GM18519 (cell line): ENCODE results near the gene EIF3F.

ENCODE experiments used
- ATAC-seq: cut with Tn5 transposase; IDR thresholded peaks from one replicate; pipeline ENCODE4 v1.9.1; 2021; ENCODE audit warnings: mild to moderate bottlenecking, moderate library complexity; ENCODE audit not compliant: unreplicated experiment, low FRiP score

EIF3F gene

DNA sequence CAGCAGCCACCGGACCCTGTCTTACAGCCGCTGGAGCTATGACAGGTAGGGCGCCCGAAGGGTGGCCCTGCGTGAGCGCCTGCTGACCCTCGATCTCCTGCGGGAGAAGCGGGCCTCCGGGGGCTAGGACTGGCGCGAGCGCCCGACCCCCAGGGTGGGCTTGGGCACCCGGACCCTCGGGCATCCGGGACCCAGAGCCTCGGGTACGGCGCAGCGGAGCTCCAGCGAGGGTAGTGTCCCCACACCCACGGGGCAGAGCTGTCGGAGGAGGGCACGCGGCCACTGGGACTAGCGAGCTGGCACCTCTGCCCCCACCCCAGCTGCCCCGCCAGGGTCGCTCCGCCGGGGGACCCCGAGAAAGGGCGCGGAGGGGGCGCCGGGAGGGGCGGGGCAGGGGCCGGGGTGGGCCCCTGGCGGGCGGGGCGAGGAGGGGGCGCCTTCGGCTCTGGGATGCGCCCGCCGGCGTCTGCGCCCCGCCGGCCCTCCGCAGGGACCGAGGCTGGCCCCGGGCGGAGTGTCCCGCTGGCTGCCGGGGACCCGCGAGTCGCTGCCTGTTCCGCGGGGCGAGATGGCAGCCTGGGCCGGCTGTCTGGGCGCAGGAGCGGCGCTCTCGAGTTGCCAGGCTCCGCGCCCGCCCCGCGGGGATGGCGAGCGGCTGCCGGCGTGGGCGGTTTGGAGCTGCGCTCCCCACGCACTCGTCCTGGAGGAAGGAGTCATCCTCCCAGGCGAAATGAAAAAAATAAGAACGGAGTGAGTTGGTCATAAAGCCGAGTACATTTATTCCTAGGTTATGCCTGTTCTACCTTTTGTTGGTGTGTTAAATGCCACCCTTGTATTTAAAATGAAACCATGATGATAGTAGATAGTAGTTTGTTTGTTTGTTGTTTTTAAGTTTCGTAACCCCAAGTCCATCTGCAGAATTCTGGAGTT is 32.4 kb downstream of the EIF3F start:
- ATAC-seq: no peak

DNA sequence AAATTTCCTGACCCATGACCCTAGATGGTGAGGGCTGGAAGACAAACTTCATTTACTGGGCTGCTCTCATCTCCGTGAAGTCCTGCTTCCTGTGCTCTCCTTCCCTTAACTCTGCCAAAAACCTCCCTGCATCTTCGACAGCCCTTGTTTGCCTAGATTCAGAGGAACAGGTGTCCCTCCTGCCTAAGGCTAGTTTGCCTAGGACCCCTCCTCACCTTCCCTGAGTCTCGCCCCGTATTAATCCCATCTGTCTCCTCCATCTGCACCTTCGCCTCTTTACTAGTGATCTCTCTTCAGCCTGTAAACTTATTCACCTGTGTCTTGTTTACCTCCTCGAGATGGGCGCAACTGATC is 33.1 kb downstream of the EIF3F start:
- no peak for ATAC-seq

DNA sequence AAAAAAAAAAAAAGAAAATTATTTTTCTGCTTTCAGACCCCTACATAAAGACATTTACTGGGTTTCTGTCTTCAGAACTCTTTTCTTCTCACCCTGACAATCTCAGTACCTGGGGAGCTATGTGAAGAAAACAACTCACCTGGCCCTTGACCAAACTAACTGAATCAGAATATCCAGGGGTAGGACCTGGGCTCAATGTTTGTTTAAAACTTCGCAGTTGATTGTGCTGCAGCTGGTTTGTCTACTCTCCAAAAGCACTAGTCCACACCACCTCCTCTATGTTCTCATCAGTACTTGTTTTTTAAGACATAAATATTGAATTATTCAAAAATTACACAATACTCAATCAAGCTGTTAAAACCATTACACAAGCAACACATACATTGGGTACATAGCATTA is 34.8 kb downstream of the EIF3F start:
- ATAC-seq: no peak

DNA sequence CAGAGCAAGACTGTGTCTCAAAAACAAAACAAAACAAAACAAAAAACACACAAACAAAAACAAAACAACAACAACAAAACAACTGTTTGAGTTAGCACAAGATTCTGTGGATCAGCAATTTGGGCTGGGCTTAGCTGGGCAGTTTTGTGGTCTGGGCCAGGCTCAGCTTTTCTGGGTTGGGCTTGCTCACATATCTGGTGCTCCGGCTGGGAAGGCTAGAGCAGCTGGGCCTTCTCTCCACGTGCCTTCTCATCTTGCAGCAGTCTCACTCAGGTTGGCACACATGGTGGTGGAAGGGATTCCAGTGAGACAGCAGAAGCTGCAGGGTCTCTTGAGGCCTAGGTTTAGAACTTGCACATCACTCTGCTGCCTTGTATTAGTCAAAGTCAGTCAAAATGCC is 35.7 kb downstream of the EIF3F start:
- ATAC-seq: no peak

DNA sequence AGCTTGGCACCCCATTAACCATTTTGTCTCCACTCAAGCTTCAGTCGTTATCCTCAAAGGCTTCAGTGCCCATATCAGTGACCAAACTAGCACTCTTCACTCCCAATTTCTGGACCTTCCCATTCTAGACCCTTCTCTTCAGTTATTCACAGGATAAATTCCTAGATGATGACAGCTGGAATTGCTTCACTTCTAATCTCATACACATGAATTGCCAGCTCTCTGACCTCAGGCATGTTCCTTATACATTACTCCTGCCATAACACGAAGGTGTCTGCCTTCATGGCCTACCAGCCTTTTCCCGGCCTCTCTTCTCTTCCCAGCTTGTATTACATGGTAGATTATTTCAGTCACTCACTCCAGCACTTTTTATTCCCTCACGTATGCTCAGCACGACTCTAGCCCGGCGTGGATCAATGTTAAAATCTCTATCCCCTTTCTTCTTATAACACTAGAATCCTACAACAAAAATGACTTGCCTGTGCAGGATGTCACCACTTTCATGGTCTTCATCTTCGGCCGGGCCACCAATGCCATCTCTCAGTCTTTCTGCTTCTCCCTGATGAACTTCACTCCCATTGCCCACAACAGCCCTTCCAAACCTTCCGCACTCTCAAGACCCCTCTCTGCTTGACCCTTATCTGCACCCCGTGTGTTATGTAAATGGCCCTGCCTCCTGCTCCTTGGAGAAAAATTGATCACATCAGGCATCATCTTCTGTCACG is 36.9 kb downstream of the EIF3F start:
- no peak for ATAC-seq

DNA sequence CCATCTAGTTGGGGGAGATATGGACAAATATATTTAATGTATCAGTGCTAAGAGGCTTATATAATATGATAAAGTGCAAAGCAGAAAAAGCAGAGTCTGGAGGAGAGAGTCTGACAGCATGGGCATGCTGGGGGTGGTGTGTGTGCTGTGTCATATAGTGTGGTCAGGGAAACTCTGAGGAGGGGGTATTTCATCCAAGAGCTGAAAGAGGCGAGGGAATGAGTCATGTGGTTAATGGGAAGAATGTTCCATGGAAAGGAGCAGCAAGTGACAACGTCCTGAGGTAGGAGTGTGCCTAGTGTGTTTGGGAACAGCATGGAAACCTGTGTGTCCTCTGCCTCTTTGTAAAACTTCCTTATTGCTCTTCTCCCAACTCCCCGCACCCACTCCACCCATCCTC is 38.0 kb downstream of the EIF3F start:
- no peak for ATAC-seq

DNA sequence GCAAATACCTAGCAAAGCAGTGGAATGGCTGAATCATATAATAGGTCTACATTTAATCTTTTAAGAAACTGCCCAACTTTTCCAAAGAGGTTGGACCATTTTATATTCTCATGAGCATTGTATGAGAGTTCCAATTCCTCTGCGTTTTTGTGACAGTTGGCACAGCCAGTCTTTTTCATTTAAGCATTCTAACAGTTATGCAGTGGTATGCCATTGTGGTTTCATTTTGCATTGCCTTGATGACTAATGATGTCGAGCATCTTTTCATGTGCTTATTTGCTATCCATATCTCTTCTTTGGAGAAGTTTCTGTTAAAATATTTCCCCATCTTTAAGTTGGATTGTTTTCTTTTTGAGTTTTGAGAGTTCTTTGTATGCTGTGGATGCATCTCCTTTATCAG is 38.7 kb downstream of the EIF3F start:
- ATAC-seq: no peak

DNA sequence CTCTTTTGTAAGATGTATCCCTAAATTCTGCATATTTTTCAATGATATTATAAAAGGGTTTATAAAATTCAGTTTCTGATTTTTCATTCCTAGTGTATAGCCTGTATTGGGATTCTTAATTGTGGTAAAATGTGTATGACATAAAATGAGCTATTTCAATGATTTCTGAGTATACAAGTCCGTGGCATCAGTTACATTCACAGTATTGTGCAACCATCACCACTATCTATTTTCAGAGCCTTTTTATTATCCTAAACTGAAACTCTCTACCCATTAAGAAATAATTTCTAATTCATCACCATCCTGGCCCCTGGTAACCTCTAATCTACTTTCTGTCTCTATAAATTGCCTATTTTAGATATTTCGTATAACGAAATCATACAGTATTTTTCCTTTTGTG is 39.8 kb downstream of the EIF3F start:
- no peak for ATAC-seq

DNA sequence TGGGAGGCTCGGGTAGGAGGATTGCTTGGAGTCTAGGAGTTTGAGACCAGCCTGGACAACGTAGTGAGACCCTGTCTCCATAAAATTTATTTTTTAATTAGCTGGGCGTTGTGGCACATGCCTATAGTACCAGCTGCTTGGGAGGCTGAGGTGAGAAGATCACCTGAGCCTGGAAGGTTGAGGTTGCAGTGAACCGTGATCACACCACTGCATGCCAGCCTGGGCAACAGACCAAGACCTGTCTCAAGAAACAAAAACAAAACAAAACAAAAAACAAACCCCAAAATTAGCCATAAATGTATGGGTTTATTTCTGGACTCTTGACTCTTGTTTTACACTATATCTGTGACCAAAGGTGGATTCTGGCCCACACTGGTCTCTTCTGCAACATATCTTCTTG is 41.6 kb downstream of the EIF3F start:
- ATAC-seq: no peak

DNA sequence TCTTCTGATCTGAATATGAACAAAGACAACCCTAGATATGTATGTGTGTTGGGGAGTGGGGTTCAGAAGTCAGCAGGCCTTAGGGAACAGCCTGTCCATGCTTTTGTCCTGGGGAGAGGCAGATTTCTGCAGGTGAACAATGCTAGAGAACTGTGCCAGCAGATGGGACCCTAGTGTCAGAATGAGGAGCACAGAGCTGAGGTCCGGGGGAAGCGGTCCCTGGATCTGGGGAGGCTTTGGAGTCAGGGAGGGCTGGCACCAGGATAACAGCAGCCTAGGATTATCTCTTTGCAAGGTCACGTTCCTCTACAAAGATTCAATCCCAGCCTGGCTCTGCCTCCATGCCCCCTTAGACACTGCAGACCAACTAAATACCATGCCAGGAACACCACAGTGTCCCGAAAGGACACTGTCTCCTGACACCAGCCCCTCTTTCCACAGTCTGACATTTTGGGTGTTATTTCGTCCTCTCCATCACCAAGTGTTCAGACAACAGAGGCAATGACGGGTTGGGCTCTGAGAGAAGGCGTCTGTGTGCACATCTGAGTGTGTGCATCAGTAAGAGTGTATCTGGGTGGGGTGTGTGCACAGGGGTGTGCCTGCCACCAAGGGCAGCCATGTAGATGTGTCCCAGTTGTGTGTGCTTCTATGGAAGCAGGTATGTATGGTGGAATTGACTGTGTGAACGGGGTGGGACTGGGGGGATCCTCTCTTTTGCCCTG is 43.5 kb downstream of the EIF3F start:
- ATAC-seq: no peak

DNA sequence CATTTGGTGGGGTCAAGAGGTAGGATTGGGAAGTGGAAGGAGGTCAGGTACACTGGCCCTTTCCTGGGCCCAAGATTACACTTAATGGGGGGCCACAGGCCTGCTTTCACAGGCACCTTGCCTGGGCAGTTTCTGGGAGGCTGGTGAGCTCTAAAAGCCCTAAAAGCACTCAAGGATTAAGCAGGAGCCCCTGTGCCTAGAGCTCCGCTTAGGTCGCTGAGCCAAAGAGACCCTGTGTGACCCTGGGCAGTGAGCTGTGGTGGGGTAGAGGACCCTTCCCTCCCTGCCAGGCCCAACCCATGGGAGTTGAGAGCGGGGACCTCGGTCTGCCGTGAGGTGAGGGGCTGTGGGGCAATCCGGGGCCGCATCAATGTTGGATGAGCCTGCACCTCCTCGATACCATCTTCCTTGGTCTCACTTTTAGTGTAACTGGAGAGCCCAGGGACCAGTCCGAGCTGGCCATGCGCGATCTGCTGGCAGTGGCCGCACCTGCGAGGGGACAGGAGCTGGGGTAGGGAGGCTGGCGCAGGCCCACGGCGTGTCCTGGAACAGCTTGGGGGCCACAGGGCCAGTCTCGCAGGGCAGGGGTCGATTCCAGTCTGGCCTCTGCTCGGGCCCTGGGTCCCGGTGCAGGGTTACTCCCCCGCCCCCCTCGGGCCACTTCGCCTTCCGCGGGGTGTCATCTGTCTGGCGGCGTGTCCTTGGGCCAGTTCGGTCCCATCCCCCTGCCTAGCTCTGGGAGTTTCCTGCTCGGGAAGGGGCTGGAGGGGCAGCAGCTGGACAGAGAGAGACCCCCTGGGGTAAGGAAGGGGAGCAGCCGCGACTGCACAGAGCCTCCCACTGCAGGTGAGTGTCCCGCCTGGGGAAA is 44.3 kb downstream of the EIF3F start:
- no peak for ATAC-seq

DNA sequence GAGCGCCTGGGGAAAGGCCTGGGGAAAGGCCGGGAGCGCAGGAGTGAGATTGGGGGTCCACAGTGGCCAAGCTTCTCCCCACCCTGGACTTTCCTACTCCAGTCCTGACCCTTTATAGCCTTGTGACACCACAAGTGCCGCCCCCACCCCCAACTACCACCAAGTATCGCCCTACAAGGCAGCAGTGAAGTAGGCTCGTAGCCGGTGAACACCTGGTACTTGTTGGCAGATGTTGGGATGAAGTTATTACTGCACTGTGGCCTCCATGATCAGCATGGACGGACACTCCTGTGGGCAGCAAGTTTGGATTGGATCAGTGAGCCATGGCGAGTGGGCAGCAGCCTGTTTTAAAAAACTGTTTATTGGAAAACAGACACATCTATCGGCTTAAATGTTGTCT is 45.0 kb downstream of the EIF3F start:
- no peak for ATAC-seq

DNA sequence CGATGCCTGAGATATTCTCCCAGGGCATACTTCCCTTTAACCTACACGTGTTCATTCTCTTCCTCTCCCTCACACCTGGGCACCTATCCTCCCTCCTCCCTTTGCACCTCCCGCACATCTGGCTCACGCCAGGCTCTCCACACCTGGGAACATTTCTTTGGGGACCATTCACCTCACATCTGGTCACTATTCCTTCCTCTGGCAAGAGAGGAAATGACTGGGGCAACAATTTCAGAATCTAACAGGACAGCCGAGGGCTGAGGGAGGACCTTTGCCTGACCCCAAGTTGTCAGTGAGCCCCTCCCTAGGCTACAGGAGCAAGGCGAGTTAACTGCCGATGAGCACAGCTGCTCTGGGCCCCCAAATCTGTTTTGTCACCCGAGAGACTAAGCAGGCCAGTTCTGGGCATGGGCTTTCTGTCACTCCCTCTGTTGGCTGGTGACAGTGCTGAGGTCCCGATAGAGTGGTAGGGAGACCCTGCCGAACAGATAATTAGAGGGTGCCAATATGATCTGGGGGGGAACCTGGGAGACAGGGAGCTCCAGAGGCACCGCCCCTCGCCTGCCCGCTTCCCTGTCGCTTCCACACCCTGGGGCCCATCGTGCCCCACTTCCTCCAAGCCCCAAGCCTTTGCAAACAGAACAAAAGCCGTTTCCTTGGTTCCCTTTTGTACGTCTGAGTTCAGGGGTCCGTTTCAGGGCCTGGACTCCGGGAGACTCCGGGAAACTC is 45.6 kb downstream of the EIF3F start:
- no peak for ATAC-seq

DNA sequence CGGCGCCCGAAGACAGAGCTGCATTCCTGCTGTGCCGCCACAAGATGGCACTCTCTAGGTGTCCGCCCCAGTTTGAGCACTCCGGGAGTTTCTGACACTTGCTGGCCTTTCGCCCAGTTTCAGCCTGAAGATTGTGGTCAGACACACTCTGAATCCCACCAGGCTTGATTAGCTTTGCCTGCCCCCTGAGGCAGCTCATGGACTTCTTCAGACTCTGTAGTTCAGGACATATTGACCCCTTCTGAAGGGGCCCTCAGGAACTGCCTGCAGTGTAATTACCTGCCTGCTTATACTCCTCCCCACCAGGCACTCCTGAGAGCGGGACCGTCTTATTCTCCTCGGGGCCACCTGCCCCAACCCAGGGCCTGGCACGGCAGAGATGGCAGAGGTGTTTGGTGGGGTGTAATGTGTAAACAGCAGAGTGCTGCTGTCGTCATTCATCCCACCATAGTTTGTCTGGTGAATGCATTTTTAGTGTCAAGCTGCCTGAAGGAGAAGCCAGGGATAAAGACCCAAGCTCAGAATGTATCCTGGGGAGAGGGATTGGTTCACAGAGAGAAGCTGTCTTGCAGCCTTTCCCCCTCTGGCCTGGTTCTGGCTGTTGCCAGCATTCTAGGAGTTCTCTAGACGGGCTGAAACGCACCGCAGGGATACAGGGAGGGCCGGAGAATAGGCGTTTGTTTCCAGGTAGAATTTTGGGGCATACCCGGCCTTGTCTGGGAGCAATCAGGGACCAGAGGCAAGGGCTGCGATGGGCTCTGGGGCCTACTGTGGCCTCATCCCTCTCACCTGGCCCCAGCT is 46.4 kb downstream of the EIF3F start:
- ATAC-seq: no peak

DNA sequence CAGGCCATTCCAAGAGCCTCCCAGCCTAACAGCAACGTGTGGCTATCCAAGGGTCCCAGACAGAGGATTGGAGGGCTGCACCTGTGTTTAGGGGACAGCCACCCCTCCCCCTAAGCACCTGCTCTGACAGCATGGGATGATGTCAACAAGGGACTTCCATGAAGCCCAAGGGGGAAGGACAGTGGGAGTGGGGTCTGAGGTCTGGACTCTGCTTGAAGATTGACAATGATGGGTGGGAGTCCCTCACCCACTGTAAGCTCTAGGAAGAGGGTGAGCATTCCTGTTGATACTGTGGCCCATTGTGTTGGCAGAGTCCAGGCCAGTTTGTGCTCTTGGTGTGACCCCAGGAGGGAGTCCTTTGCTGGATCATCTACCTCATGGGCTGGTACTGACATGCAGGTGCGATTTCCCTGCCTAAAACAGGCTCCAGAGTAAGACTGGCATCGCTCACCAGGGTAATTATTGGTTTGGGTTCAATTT is 47.0 kb downstream of the EIF3F start:
- ATAC-seq: no peak

DNA sequence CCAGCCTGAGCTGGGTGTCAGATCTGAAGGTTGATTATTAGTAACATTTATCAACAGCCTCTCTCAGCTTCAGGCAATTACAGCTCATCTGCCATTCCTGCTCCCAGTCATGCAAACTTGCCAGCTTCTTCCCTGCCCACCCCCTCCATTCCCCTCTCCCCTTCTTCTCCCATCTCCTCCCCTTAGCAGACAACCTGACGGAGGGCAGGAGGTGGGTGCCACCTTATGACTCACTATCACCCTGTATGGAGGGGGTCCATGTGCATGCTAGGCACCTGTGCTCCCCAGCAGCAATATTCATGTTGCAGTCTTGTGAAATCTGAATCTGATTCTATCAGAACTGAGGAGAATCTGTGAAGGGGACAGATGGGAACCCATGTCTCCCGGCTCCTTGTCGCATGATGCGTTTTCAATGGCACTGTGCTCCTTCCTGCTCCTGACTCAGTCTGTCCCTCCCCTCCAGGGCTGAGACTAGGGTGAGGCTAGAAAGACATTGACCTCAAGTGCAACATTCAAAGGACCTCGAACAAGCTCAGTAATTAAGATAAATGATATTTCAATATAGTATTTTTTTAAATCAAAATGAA is 47.6 kb downstream of the EIF3F start:
- no peak for ATAC-seq

DNA sequence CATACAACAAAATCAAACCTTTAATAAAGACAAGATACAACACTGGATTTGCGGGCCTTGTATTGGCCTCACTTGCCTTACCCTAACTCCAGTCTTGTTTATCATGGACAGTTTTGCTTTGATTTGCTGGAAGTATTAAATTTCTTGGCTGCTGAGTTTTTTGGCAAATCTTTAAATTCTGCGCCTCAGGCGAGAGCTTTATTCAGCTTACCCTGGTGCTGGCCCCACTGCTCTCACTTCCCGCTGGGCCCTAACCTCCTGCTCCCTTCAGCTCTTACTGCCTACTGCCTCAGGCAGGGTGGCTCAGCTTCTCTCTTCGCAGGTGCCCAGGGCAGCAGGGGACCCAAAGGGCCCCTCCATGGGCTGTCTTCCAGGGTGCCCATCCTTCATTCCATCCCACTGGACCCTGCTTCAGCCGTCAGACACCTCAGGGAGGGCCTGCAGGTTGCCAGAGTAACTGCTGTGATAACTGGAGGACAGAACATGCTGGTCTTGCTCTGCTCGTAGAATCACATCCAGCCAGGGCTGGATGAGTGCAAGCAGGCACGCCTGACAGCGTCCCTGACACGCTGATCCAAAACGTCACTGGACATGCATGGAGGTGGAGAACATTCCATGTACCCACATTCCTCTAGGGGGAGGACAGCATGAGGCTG is 48.2 kb downstream of the EIF3F start:
- no peak for ATAC-seq
